Measurements from ENCODE around the gene CFAP52.

CFAP52 gene

GRCh38 chr17:9628509-9628908, 52.1 kb downstream of the CFAP52 start:
- TF ChIP-seq, protein P1, sequence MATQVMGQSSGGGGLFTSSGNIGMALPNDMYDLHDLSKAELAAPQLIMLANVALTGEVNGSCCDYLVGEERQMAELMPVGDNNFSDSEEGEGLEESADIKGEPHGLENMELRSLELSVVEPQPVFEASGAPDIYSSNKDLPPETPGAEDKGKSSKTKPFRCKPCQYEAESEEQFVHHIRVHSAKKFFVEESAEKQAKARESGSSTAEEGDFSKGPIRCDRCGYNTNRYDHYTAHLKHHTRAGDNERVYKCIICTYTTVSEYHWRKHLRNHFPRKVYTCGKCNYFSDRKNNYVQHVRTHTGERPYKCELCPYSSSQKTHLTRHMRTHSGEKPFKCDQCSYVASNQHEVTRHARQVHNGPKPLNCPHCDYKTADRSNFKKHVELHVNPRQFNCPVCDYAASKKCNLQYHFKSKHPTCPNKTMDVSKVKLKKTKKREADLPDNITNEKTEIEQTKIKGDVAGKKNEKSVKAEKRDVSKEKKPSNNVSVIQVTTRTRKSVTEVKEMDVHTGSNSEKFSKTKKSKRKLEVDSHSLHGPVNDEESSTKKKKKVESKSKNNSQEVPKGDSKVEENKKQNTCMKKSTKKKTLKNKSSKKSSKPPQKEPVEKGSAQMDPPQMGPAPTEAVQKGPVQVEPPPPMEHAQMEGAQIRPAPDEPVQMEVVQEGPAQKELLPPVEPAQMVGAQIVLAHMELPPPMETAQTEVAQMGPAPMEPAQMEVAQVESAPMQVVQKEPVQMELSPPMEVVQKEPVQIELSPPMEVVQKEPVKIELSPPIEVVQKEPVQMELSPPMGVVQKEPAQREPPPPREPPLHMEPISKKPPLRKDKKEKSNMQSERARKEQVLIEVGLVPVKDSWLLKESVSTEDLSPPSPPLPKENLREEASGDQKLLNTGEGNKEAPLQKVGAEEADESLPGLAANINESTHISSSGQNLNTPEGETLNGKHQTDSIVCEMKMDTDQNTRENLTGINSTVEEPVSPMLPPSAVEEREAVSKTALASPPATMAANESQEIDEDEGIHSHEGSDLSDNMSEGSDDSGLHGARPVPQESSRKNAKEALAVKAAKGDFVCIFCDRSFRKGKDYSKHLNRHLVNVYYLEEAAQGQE (IDR thresholded peaks at IDR 0.05; ENCODE audit: insufficient replicate concordance, low read depth), result no peak
- TF ChIP-seq GABPA (IDR thresholded peaks at IDR 0.05; ENCODE audit: low read depth), result no peak
- no peak for TF ChIP-seq POLR2AphosphoS5 (IDR thresholded peaks at IDR 0.05; ENCODE audit: low read depth)
- DNase-seq (ENCODE audit: low read depth in 1 of 2, low spot score in 1 of 2), result no peak

DNA sequence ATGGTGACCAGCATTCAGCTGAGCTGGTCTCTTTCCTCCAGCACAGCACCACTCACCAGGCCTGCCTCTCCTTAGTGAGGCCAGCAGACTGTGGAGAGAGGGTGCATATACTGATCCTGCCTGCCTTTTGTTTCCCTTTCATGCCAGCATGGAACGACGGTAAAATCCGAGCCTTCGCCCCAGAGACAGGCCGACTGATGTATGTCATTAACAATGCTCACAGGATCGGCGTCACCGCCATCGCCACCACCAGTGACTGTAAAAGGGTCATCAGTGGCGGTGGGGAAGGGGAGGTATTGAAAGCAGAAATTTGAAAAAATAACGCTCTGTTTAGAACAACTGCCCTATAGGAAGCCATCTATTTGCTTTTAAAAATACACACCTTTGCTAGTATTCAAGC, 56.3 kb downstream of the CFAP52 start:
- no peak overlapping the region for H3K4me3 ChIP-seq (replicated peaks; ENCODE audit: insufficient read depth, low read length)
- DNase-seq (ENCODE audit: low read depth in 1 of 2, low spot score in 1 of 2), result no peak
- no peaks in the 10 kb centered on the region for H3K27me3 ChIP-seq (ENCODE audit: insufficient read depth, poor library complexity, severe bottlenecking)
- H3K27ac ChIP-seq (replicated peaks), result no peak overlapping the region
- TF ChIP-seq SPI1 (IDR thresholded peaks at IDR 0.05; ENCODE audit: borderline replicate concordance, low read depth), result no peak
- no peak for TF ChIP-seq GABPA (IDR thresholded peaks at IDR 0.05; ENCODE audit: low read depth)
- TF ChIP-seq, protein P2, sequence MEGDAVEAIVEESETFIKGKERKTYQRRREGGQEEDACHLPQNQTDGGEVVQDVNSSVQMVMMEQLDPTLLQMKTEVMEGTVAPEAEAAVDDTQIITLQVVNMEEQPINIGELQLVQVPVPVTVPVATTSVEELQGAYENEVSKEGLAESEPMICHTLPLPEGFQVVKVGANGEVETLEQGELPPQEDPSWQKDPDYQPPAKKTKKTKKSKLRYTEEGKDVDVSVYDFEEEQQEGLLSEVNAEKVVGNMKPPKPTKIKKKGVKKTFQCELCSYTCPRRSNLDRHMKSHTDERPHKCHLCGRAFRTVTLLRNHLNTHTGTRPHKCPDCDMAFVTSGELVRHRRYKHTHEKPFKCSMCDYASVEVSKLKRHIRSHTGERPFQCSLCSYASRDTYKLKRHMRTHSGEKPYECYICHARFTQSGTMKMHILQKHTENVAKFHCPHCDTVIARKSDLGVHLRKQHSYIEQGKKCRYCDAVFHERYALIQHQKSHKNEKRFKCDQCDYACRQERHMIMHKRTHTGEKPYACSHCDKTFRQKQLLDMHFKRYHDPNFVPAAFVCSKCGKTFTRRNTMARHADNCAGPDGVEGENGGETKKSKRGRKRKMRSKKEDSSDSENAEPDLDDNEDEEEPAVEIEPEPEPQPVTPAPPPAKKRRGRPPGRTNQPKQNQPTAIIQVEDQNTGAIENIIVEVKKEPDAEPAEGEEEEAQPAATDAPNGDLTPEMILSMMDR (IDR thresholded peaks at IDR 0.05; ENCODE audit: insufficient read depth, low read length), result no peak
- no peak for TF ChIP-seq POLR2AphosphoS5 (IDR thresholded peaks at IDR 0.05; ENCODE audit: low read depth)
- TF ChIP-seq, protein P1 (IDR thresholded peaks at IDR 0.05; ENCODE audit: insufficient replicate concordance, low read depth), result no peak

More at GRCh38 chr17:9628509-9628908, 52.1 kb downstream of the CFAP52 start:
- Histone ChIP-seq H3K27me3 (ENCODE audit: insufficient read depth, poor library complexity, severe bottlenecking) (no peaks in the 10 kb centered on the region), H3K27ac (replicated peaks) (no peak overlapping the region), H3K4me3 (replicated peaks; ENCODE audit: insufficient read depth, low read length) (no peak overlapping the region)

GRCh38 chr17:9635340-9635739, 58.9 kb downstream of the CFAP52 start:
- Histone ChIP-seq H3K27me3 (ENCODE audit: insufficient read depth, poor library complexity, severe bottlenecking) (no peaks in the 10 kb centered on the region), H3K4me3 (replicated peaks; ENCODE audit: insufficient read depth, low read length) (no peak overlapping the region), H3K27ac (replicated peaks) (no peak overlapping the region)
- TF ChIP-seq, protein P1 (IDR thresholded peaks at IDR 0.05; ENCODE audit: insufficient replicate concordance, low read depth), result no peak
- TF ChIP-seq SPI1 (IDR thresholded peaks at IDR 0.05; ENCODE audit: borderline replicate concordance, low read depth), result no peak
- TF ChIP-seq POLR2AphosphoS5 (IDR thresholded peaks at IDR 0.05; ENCODE audit: low read depth), result no peak
- no peak for TF ChIP-seq GABPA (IDR thresholded peaks at IDR 0.05; ENCODE audit: low read depth)
- TF ChIP-seq, protein P2 (IDR thresholded peaks at IDR 0.05; ENCODE audit: insufficient read depth, low read length), result no peak
- DNase-seq (ENCODE audit: low read depth in 1 of 2, low spot score in 1 of 2), result no peak

All from HL-60 (cell line).